Neural cell (in vitro differentiated cells): ENCODE results near the gene GSG1. TPM values are rescaled to one million over a fixed set of nuclear protein-coding genes. Genes with fewer than 3 reads are reported as not detected.

Experiments used
- H2AFZ ChIP-seq: fragments of 200-600, 300-800 bp; sonication (generic), shearing (Covaris generic); 2 replicates; pipeline ENCODE4 v1.6.0; 2014; ENCODE audit warnings: low read depth, mild to moderate bottlenecking, antibody characterized with exemption, low read length, moderate library complexity
- H3F3A ChIP-seq: fragments of 200-600 bp; shearing (Covaris generic); 2 replicates; pipeline ENCODE4 v1.6.1; 2016; ENCODE audit warnings: mild to moderate bottlenecking, moderate library complexity, mixed read lengths, antibody characterized with exemption, low read length; ENCODE audit not compliant: insufficient read depth, poor library complexity, severe bottlenecking
- H3K27ac ChIP-seq: fragments of 200-600, 300-800 bp; sonication (generic), shearing (Covaris generic); 2 replicates; pipeline ENCODE4 v1.5.1; 2014; ENCODE audit warnings: mild to moderate bottlenecking, low read length, moderate library complexity
- H3K27me3 ChIP-seq: fragments of 300-800, 200-600 bp; sonication (generic), shearing (Covaris generic); 2 replicates; pipeline ENCODE4 v1.6.0; 2014; ENCODE audit warnings: mild to moderate bottlenecking, low read depth, low read length, moderate library complexity; ENCODE audit not compliant: insufficient read depth
- H3K36me3 ChIP-seq: fragments of 300-800, 200-600 bp; sonication (generic), shearing (Covaris generic); 2 replicates; pipeline ENCODE4 v1.5.1; 2014; ENCODE audit warnings: mild to moderate bottlenecking, antibody characterized with exemption, low read length, moderate library complexity; ENCODE audit not compliant: insufficient read depth
- H3K4me2 ChIP-seq: fragments of 300-800, 200-600 bp; sonication (generic), shearing (Covaris generic); 2 replicates; pipeline ENCODE4 v1.6.0; 2014; ENCODE audit warnings: mild to moderate bottlenecking, low read length
- H3K4me3 ChIP-seq: fragments of 300-800, 200-600 bp; sonication (generic), shearing (Covaris generic); 2 replicates; pipeline ENCODE4 v1.5.1; 2014; ENCODE audit warnings: mild to moderate bottlenecking, low read length, moderate library complexity
- H3K79me2 ChIP-seq: fragments of 200-600 bp; shearing (Covaris generic); replicated peaks from 2 replicates; pipeline ENCODE4 v1.6.0; 2014; ENCODE audit warnings: mild to moderate bottlenecking, low read length, moderate library complexity; ENCODE audit not compliant: insufficient read depth
- H3K9ac ChIP-seq: fragments of 300-800, 200-600 bp; sonication (generic), shearing (Covaris generic); 2 replicates; pipeline ENCODE4 v1.6.1; 2016; ENCODE audit warnings: mild to moderate bottlenecking, low read length, mixed read lengths
- H3K9me2 ChIP-seq: fragments of 200-600 bp; shearing (Covaris generic); 2 replicates; pipeline ENCODE4 v1.6.1; 2016; ENCODE audit warnings: mild to moderate bottlenecking, low read length, mixed read lengths; ENCODE audit not compliant: insufficient read depth
- H3K9me3 ChIP-seq: fragments of 200-600, 300-800 bp; sonication (generic), shearing (Covaris generic); 2 replicates; pipeline ENCODE4 v1.6.1; 2016; ENCODE audit warnings: mild to moderate bottlenecking, mixed run types, low read length, moderate library complexity, mixed read lengths
- H4K20me1 ChIP-seq: fragments of 200-600 bp; shearing (Covaris generic); 2 replicates; pipeline ENCODE4 v1.6.1; 2016; ENCODE audit warnings: mild to moderate bottlenecking, mixed run types; ENCODE audit not compliant: insufficient read depth
- CTCF ChIP-seq: fragments of 450-650 bp; IDR thresholded peaks from 2 replicates; pipeline ENCODE4 v1.5.1; 2014; ENCODE audit warnings: antibody characterized with exemption, mild to moderate bottlenecking, moderate library complexity; ENCODE audit not compliant: poor library complexity, severe bottlenecking
- EP300 ChIP-seq: fragments of 450-650 bp; conservative IDR thresholded peaks from 2 replicates; pipeline ENCODE4 v1.6.1; 2014; ENCODE audit warnings: antibody characterized with exemption, mild to moderate bottlenecking, moderate library complexity; ENCODE audit not compliant: poor library complexity, severe bottlenecking
- EZH2 ChIP-seq: fragments of 200-600, 300-800 bp; shearing (Covaris generic), sonication (generic); IDR thresholded peaks from 2 replicates; pipeline ENCODE4 v1.6.1; 2014; ENCODE audit warnings: antibody characterized with exemption, low read length, borderline replicate concordance, mild to moderate bottlenecking; ENCODE audit not compliant: insufficient read depth, poor library complexity, severe bottlenecking
- MXI1 ChIP-seq: fragments of 450-650 bp; conservative IDR thresholded peaks from 2 replicates; pipeline ENCODE4 v1.6.1; 2014; ENCODE audit warnings: antibody characterized with exemption, mild to moderate bottlenecking; ENCODE audit not compliant: poor library complexity, severe bottlenecking
- POLR2AphosphoS5 ChIP-seq: IDR thresholded peaks from 2 replicates; pipeline ENCODE4 v1.6.1; 2012
- RAD21 ChIP-seq: fragments of 450-650 bp; conservative IDR thresholded peaks from 2 replicates; pipeline ENCODE4 v1.6.1; 2014; ENCODE audit warnings: antibody characterized with exemption, mild to moderate bottlenecking, moderate library complexity
- REST ChIP-seq: IDR thresholded peaks from 2 replicates; pipeline ENCODE4 v1.6.1; 2012; ENCODE audit warnings: borderline replicate concordance
- SMC3 ChIP-seq: fragments of 450-650 bp; conservative IDR thresholded peaks from 2 replicates; pipeline ENCODE4 v1.6.1; 2014; ENCODE audit warnings: antibody characterized with exemption, mild to moderate bottlenecking, moderate library complexity; ENCODE audit not compliant: poor library complexity
- TAF1 ChIP-seq: IDR thresholded peaks from 2 replicates; pipeline ENCODE4 v1.6.1; 2012; ENCODE audit warnings: low read depth
- polyA plus RNA-seq: library from polyadenylated mRNA; depleted of rRNA; stranded (reverse); fragments of >200 nt; gene quantifications from 2 replicates; pipeline ENCODE4 v1.2.3, GENCODE V29; 2014

The GSG1 gene
- polyA plus RNA-seq, 1 donor from 2014 or later = 0.17 TPM

- Histone ChIP-seq H3K9me3 (no peaks in the 10 kb centered on the region), H3K27me3 (no peaks in the 10 kb centered on the region), H4K20me1 (no peaks in the 10 kb centered on the region), H3K27ac (no peak overlapping the region), H3K9ac (no peak overlapping the region), H3K4me3 (no peak overlapping the region), H3K36me3 (no peaks in the 10 kb centered on the region), H3K79me2 (no peaks in the 10 kb centered on the region), H3F3A (no peaks in the 10 kb centered on the region), H2AFZ (no peak overlapping the region), H3K9me2 (no peaks in the 10 kb centered on the region), H3K4me2 (no peak overlapping the region)
- no peak for TF ChIP-seq RAD21
- TF ChIP-seq MXI1 = no peak
- TF ChIP-seq CTCF = no peak
- no peak for TF ChIP-seq TAF1
- no peak for TF ChIP-seq POLR2AphosphoS5
- TF ChIP-seq EP300 = no peak
These were observed 9.5 kb upstream of the GSG1 start for GRCh38 chr12:13112968-13113367.

GRCh38 chr12:13106666-13107065, 3.2 kb upstream of the GSG1 start:
- Histone ChIP-seq H3K4me3 (no peak overlapping the region), H2AFZ (no peak overlapping the region), H3K9me2 (no peaks in the 10 kb centered on the region), H3K9ac (no peak overlapping the region), H3F3A (peaks cover 2% of the 10 kb centered on the region), H3K27me3 (no peaks in the 10 kb centered on the region), H3K9me3 (no peaks in the 10 kb centered on the region), H3K36me3 (no peaks in the 10 kb centered on the region), H3K27ac (no peak overlapping the region), H3K79me2 (no peaks in the 10 kb centered on the region), H3K4me2 (no peak overlapping the region), H4K20me1 (no peaks in the 10 kb centered on the region)
- TF ChIP-seq POLR2AphosphoS5 (no peak), EP300 (no peak), TAF1 (no peak), RAD21 (no peak), SMC3 (no peak), MXI1 (no peak), EZH2 (no peak), CTCF (no peak), REST (no peak)
